BE2C (cell line): ENCODE measurements around the gene LRFN2. TPM values are rescaled to one million over a fixed set of nuclear protein-coding genes. Genes with fewer than 3 reads are reported as not detected.

Experiments
- DNase-seq: peaks from one replicate; pipeline ENCODE4 v3.0.0-alpha.2; 2020
- H3K27me3 ChIP-seq: fragments of 250-450 bp; sonication (Bioruptor Pico); 2 replicates; pipeline ENCODE4 v1.5.1; 2020; ENCODE audit warnings: mild to moderate bottlenecking
- H3K36me3 ChIP-seq: fragments of 250-450 bp; sonication (Bioruptor Pico); 2 replicates; pipeline ENCODE4 v1.5.1; 2020; ENCODE audit warnings: mild to moderate bottlenecking
- H3K4me1 ChIP-seq: fragments of 250-450 bp; sonication (Bioruptor Pico); 2 replicates; pipeline ENCODE4 v1.5.1; 2020
- H3K4me3 ChIP-seq: 2 replicates; pipeline ENCODE4 v1.5.1; 2011; ENCODE audit warnings: low read depth, low read length
- H3K9me3 ChIP-seq: fragments of 250-450 bp; sonication (Bioruptor Pico); 2 replicates; pipeline ENCODE4 v1.5.1; 2020
- polyA plus RNA-seq: library from polyadenylated mRNA; unstranded; fragments of >200 nt; gene quantifications from one replicate; pipeline ENCODE4 v1.2.1, GENCODE V29; 2012; ENCODE audit warnings: low read depth, missing spikeins; ENCODE audit not compliant: insufficient read length, insufficient read depth
- TF ChIP-seq, protein P1 (sequence below): IDR thresholded peaks from 2 replicates; pipeline ENCODE4 v1.5.1; 2012; ENCODE audit warnings: mild to moderate bottlenecking, low read depth, low read length

The LRFN2 gene
- polyA plus RNA-seq, result 13.0 TPM

DNA sequence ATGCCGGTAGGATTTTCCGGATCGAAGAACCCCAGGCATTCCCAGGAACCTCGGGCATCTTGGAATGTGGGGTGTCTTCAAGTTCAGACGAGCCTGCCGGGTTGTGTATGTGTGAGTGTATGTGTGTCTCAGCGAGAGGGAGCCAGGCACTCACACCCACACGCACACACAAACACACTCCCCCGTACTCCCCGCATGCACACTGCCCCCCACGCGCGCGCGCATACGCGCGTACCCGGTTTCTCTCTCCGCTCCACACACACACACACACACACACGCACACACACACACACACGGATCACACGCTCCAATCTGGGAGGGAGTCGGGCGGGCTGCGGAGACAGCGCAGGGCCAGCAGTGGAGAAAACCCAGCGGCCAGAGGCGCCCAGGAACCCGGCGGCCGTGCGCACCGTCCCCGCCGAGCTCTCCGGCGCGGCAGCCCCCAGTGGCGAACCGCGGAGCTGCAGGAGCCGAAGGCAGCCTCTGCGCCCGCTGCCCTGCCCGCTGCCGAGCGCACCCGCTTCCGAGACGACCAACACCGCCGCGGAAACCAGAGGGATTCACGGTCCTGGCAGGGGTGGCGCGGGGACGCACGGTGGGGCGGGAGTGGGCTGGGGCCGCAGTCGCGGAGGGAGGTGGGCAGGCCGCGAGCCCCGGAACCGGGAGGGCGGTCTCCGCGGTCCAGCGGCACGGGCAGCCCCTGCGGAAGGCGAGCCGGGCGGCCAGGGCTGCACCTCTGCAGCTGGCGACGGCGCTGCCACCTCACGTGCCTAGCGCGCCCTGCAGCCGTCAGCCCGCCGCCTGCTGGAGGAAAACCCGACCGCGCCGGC lies at the start of gene LRFN2:
LRFN2 (minus strand) TSS at position 125 of the 830 bp plus-strand sequence.
- peak within 1 kb of the TSS; percentile 97 for H3K4me3 ChIP-seq
- DNase-seq, result peak; percentile 92

DNA sequence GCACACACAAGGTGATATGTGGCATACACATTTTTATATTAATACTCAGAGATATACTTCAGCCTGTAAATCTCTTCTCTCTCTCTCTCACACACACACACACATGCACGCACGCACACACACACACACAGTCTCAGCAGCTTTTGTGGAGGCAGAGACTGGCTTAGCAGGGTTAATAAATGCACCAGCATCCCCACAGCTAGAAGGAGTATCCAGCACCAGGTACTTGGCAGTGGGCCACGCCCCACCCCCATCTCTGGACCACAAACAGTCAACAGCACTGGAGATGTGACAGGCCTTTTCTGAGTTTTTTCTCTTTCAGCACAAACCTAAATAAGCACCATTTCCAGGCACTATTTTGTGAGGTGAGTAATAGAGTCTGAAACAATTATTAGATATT lies 47.3 kb upstream of the LRFN2 start:
- Histone ChIP-seq H3K9me3 (no peaks in the 10 kb centered on the region), H3K4me3 (no peak overlapping the region), H3K27me3 (no peaks in the 10 kb centered on the region), H3K4me1 (peaks cover 49% of the 10 kb centered on the region), H3K36me3 (no peaks in the 10 kb centered on the region)
- TF ChIP-seq, protein P1, sequence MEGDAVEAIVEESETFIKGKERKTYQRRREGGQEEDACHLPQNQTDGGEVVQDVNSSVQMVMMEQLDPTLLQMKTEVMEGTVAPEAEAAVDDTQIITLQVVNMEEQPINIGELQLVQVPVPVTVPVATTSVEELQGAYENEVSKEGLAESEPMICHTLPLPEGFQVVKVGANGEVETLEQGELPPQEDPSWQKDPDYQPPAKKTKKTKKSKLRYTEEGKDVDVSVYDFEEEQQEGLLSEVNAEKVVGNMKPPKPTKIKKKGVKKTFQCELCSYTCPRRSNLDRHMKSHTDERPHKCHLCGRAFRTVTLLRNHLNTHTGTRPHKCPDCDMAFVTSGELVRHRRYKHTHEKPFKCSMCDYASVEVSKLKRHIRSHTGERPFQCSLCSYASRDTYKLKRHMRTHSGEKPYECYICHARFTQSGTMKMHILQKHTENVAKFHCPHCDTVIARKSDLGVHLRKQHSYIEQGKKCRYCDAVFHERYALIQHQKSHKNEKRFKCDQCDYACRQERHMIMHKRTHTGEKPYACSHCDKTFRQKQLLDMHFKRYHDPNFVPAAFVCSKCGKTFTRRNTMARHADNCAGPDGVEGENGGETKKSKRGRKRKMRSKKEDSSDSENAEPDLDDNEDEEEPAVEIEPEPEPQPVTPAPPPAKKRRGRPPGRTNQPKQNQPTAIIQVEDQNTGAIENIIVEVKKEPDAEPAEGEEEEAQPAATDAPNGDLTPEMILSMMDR, result no peak
- DNase-seq, result peak; percentile 94

More for the DNA sequence above, at the start of gene LRFN2:
- no peaks in the 10 kb centered on the region for H3K9me3 ChIP-seq
- no peaks in the 10 kb centered on the region for H3K36me3 ChIP-seq
- H3K4me1 ChIP-seq, result peaks cover 4% of the 10 kb centered on the region
- no peaks in the 10 kb centered on the region for H3K27me3 ChIP-seq
- TF ChIP-seq, protein P1, result peak; percentile 50

DNA sequence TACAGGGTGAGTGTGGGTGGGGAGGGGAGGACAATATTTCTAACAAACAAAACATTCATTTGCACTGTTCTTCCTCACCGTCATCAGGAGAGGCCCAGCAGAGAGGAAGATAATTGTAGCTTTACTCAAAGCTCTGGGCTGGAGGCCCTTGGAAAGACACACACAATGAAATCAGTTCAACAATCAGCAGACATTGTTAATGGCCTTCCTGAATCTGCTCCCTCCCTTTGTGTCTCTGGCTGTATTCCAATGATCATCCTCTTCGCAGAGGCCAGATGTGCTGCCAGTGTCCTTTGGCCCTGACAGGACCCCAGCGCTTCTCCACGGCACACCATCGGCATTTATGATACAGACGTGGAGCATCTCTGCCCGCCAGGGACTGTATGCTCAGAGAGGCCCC lies 44.6 kb upstream of the LRFN2 start:
- Histone ChIP-seq H3K4me3 (no peak overlapping the region), H3K27me3 (no peaks in the 10 kb centered on the region), H3K9me3 (no peaks in the 10 kb centered on the region), H3K36me3 (no peaks in the 10 kb centered on the region), H3K4me1 (peaks cover 54% of the 10 kb centered on the region)
- TF ChIP-seq, protein P1, result no peak
- DNase-seq, result peak; percentile 76

DNA sequence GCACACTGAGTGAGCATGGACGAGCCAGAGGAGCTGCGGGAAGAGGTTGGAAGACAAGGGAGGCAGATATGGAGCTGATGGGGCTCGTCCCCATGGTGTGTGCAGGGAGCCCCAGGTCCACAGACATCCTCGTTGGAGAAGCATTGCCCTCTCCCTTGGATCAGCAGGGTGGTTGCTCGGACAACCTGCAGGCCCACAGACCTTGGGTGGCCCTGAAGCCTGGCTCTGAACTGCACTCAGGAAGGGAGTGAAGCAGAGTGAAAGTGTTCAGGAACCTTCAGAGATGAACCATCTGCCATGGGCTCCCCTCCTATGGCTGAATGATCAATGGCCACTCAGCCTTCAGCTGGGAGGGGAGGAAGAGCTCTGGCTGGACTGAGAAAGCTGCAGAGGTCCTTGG lies 43.3 kb upstream of the LRFN2 start:
- DNase-seq, result peak; percentile 16
- Histone ChIP-seq H3K36me3 (no peaks in the 10 kb centered on the region), H3K4me1 (peaks cover 47% of the 10 kb centered on the region), H3K4me3 (no peak overlapping the region), H3K9me3 (peaks cover 4% of the 10 kb centered on the region; the same call in 1 of the 2 replicates), H3K27me3 (no peaks in the 10 kb centered on the region)
- TF ChIP-seq, protein P1, result no peak

DNA sequence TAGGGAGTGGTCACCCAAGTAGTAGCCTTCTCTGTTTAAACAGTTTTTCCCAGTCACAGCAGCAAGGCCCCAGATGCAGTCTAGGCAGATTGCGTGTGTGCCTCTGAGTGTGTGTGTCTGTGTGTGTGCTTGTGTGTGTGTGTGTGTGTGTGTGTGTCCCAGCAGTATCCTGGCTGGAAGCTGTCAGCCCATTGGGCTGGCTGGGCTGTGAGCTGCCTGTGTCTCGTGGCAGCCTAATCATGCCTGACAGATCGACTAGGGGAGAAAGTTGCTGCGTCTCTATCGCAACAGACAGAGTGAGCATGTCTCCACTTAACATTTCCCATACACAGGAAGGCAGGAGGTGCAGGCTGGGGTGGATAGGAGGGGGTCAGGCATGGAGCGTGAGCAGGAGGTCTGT lies 42.9 kb upstream of the LRFN2 start:
- Histone ChIP-seq H3K27me3 (no peaks in the 10 kb centered on the region), H3K4me1 (peaks cover 43% of the 10 kb centered on the region), H3K4me3 (no peak overlapping the region), H3K36me3 (no peaks in the 10 kb centered on the region), H3K9me3 (peaks cover 4% of the 10 kb centered on the region; the same call in 1 of the 2 replicates)
- peak; percentile 65 for DNase-seq
- TF ChIP-seq, protein P1, result no peak

DNA sequence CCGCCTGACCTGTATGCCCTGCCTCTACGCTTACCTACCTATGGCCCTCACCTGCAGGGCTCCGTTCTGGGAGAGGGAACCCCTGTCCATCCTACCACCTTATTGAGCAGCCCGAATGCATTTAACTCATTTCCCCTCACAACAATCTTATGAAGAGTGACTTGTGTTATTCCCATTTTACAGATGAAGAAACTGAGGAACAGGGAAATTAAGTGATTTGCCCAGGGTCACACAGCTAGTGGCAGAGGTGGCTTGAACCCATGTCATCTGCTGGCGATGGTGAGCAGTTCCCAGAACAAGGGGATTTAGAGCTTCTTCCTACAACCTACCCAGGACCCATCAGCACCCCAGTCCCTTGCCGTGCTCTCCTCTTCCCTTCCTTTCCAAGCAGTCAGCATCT lies 42.3 kb upstream of the LRFN2 start:
- H3K4me3 ChIP-seq, result no peak overlapping the region
- H3K4me1 ChIP-seq, result peaks cover 40% of the 10 kb centered on the region
- H3K9me3 ChIP-seq, result peaks cover 4% of the 10 kb centered on the region; the same call in 1 of the 2 replicates
- H3K27me3 ChIP-seq, result no peaks in the 10 kb centered on the region
- no peak for DNase-seq
- no peaks in the 10 kb centered on the region for H3K36me3 ChIP-seq
- TF ChIP-seq, protein P1, result no peak
